Measurements from ENCODE around the gene ZNF844. TPM values are rescaled to one million over a fixed set of nuclear protein-coding genes. Genes with fewer than 3 reads are reported as not detected.

The ZNF844 gene
- total RNA-seq (2021; ENCODE audit: unreplicated experiment) (not detected), Bru-seq, nascent RNA (percentile 12 among the genes with signal in this experiment), BruChase-seq, experiment 1, labeled RNA remaining after a 6-hour chase (percentile 12 among the genes with signal in this experiment), BruChase-seq, experiment 2, labeled RNA remaining after a 2-hour chase (percentile 11 among the genes with signal in this experiment)
- 0.01 TPM in 1 of 2 replicates, not detected in the other for polyA plus RNA-seq (2012)
- long read RNA-seq, result 0 reads

DNA sequence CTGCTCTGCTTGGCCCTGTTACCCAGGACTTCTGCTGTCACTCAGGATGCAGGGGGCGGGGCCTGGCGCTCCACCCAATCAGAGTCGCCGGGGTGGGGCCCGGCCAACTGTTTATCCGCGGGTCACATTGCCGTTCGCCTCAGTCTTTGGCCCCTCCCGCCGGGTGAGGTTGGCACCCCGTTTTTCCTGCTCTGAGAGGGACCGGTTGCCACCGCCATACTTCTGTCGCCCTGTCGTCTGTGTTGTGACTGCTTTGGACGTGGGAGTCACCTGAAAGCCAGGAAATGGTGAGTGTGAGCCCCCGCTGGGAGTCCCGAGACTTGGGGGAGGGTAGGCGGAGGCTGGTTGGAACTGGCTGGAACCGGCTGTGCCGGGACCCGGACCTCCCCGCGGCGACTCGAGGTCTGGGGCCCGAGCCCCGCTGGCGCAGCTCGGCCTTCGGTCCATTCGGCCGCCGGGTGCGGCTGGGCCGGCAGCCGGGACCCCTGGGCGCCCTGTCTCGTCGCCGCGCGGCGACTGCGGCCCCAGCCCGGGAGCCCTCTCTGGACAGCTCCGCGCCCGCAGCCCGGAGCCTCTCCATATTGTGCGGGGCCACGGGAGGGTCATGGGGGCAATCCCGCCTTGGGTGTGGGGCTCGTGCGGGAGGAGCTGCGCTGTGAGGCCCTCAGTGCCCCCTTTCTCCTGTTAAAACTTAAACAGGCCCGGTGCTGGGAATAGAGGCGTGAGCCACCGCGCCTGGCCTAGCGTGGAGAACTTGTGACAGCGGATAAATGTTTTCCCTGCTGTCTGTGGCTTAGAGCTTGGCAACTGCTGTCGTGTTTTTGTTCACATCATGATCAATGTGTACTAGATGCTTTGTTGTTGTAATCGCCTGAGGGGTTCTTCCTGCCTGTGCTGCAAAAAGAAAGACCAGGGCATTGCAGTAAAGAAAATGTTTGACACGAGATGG, at the start of gene ZNF844:
TSS of gene ZNF844 (plus strand) at position 142 of the 949 bp plus-strand sequence. CDS start at position 285, 143 bp downstream.
- ChIA-PET CTCF (no interaction called here), POLR2A (no interaction called here), RAD21 (ENCODE audit: low non-redundant PET in 1 of 2, low total read pairs in 2 of 2, uncharacterized antibody in 2 of 2, unreplicated experiment in 2 of 2) (no interaction called here)
- BruUV-seq (replicated peaks), result no TSS peak
- intact Hi-C loops (cut with micrococcal nuclease), result no loop called here
- H3K4me1 ChIP-seq (ENCODE audit: control insufficient read depth in 1 of 2, insufficient read depth in 2 of 2, low read length in 2 of 2), result no peaks in the 10 kb centered on the region
- no peak within 1 kb of the TSS for H2AFZ ChIP-seq (ENCODE audit: low read depth, low read length, poor library complexity, severe bottlenecking)
- peaks cover 0 to 9% of the 10 kb centered on the region in 2 experiments; a peak in 2 of 4 replicates for H3K9me3 ChIP-seq (ENCODE audit: control insufficient read depth in 1 of 2, insufficient read depth in 1 of 2, low read depth in 1 of 2, low read length in 2 of 2)
- H4K20me1 ChIP-seq (ENCODE audit: insufficient read depth), result no peaks in the 10 kb centered on the region
- no peak within 1 kb of the TSS for H3K4me2 ChIP-seq (ENCODE audit: low read length)
- H3K27me3 ChIP-seq (ENCODE audit: insufficient read depth, low read length), result no peaks in the 10 kb centered on the region
- H3K36me3 ChIP-seq (ENCODE audit: control insufficient read depth in 1 of 2, insufficient read depth in 2 of 2, low read length in 2 of 2), result no peaks in the 10 kb centered on the region
- H3K79me2 ChIP-seq (ENCODE audit: insufficient read depth, low read length), result no peaks in the 10 kb centered on the region
- TF ChIP-seq, protein P1, sequence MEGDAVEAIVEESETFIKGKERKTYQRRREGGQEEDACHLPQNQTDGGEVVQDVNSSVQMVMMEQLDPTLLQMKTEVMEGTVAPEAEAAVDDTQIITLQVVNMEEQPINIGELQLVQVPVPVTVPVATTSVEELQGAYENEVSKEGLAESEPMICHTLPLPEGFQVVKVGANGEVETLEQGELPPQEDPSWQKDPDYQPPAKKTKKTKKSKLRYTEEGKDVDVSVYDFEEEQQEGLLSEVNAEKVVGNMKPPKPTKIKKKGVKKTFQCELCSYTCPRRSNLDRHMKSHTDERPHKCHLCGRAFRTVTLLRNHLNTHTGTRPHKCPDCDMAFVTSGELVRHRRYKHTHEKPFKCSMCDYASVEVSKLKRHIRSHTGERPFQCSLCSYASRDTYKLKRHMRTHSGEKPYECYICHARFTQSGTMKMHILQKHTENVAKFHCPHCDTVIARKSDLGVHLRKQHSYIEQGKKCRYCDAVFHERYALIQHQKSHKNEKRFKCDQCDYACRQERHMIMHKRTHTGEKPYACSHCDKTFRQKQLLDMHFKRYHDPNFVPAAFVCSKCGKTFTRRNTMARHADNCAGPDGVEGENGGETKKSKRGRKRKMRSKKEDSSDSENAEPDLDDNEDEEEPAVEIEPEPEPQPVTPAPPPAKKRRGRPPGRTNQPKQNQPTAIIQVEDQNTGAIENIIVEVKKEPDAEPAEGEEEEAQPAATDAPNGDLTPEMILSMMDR (IDR thresholded peaks at IDR 0.05 in 2 of 3, conservative IDR thresholded peaks at IDR 0.05 in 1 of 3; ENCODE audit: borderline replicate concordance in 1 of 3, insufficient read depth in 1 of 3, low read depth in 2 of 3, low read length in 2 of 3), result no peak
- TF ChIP-seq POLR2AphosphoS5 (IDR thresholded peaks at IDR 0.05; ENCODE audit: low read depth, low read length) (no peak), ZNF274 (IDR thresholded peaks at IDR 0.05; ENCODE audit: low read depth, low read length) (no peak), ZFX (IDR thresholded peaks at IDR 0.05) (no peak), EZH2phosphoT487 (IDR thresholded peaks at IDR 0.05; ENCODE audit: borderline replicate concordance) (no peak), POLR2A (IDR thresholded peaks at IDR 0.05; ENCODE audit: borderline replicate concordance, extremely low read depth, insufficient read depth, insufficient read length) (no peak), RAD21 (IDR thresholded peaks at IDR 0.05; ENCODE audit: low read depth) (no peak), TCF7L2 (IDR thresholded peaks at IDR 0.05; ENCODE audit: borderline replicate concordance, extremely low read depth, insufficient read depth, insufficient read length) (no peak), YY1 (IDR thresholded peaks at IDR 0.05; ENCODE audit: extremely low read depth, insufficient replicate concordance, low read depth, low read length) (no peak), MAX (IDR thresholded peaks at IDR 0.05) (no peak), EZH2 (IDR thresholded peaks at IDR 0.05) (no peak), CEBPB (IDR thresholded peaks at IDR 0.05; ENCODE audit: low read depth) (no peak)
- TF ChIP-seq, protein P2, sequence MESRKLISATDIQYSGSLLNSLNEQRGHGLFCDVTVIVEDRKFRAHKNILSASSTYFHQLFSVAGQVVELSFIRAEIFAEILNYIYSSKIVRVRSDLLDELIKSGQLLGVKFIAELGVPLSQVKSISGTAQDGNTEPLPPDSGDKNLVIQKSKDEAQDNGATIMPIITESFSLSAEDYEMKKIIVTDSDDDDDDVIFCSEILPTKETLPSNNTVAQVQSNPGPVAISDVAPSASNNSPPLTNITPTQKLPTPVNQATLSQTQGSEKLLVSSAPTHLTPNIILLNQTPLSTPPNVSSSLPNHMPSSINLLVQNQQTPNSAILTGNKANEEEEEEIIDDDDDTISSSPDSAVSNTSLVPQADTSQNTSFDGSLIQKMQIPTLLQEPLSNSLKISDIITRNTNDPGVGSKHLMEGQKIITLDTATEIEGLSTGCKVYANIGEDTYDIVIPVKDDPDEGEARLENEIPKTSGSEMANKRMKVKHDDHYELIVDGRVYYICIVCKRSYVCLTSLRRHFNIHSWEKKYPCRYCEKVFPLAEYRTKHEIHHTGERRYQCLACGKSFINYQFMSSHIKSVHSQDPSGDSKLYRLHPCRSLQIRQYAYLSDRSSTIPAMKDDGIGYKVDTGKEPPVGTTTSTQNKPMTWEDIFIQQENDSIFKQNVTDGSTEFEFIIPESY (IDR thresholded peaks at IDR 0.05; ENCODE audit: extremely low read depth, insufficient replicate concordance, low read length), result no peak
- TF ChIP-seq, protein P3, sequence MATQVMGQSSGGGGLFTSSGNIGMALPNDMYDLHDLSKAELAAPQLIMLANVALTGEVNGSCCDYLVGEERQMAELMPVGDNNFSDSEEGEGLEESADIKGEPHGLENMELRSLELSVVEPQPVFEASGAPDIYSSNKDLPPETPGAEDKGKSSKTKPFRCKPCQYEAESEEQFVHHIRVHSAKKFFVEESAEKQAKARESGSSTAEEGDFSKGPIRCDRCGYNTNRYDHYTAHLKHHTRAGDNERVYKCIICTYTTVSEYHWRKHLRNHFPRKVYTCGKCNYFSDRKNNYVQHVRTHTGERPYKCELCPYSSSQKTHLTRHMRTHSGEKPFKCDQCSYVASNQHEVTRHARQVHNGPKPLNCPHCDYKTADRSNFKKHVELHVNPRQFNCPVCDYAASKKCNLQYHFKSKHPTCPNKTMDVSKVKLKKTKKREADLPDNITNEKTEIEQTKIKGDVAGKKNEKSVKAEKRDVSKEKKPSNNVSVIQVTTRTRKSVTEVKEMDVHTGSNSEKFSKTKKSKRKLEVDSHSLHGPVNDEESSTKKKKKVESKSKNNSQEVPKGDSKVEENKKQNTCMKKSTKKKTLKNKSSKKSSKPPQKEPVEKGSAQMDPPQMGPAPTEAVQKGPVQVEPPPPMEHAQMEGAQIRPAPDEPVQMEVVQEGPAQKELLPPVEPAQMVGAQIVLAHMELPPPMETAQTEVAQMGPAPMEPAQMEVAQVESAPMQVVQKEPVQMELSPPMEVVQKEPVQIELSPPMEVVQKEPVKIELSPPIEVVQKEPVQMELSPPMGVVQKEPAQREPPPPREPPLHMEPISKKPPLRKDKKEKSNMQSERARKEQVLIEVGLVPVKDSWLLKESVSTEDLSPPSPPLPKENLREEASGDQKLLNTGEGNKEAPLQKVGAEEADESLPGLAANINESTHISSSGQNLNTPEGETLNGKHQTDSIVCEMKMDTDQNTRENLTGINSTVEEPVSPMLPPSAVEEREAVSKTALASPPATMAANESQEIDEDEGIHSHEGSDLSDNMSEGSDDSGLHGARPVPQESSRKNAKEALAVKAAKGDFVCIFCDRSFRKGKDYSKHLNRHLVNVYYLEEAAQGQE (IDR thresholded peaks at IDR 0.05; ENCODE audit: low read depth), result no peak
- no peak for ATAC-seq
- H3K9me2 ChIP-seq (ENCODE audit: insufficient read depth), result no peaks in the 10 kb centered on the region
- H3K27ac ChIP-seq (ENCODE audit: low read depth, low read length), result no peak within 1 kb of the TSS
- no peak within 1 kb of the TSS for H3K4me3 ChIP-seq (replicated peaks in 1 of 2; ENCODE audit: low read depth in 1 of 2, low read length in 2 of 2)
- H3K9ac ChIP-seq (ENCODE audit: low read length), result no peak within 1 kb of the TSS
- DNase-seq (ENCODE audit: low read depth, low spot score), result no peak
